Measurements from ENCODE around the gene RREB1. TPM values are rescaled to one million over a fixed set of nuclear protein-coding genes. Genes with fewer than 3 reads are reported as not detected.

Gene RREB1
- total RNA-seq, 2 donors from 2014 or later, result 58.4 to 71.0 TPM

GRCh38 chr6:7075341-7076000, 32.3 kb upstream of the RREB1 start:
- Histone ChIP-seq H3K9me3 (no peaks in the 10 kb centered on the region), H3K27me3 (replicated peaks; ENCODE audit: insufficient read depth) (no peaks in the 10 kb centered on the region), H3K27ac (no peak overlapping the region), H3K4me1 (replicated peaks) (no peaks in the 10 kb centered on the region), H3K36me3 (no peaks in the 10 kb centered on the region), H3K4me3 (no peak overlapping the region)
- no peak for TF ChIP-seq CTCF (IDR thresholded peaks at IDR 0.05)
- no peak for TF ChIP-seq POLR2AphosphoS5 (IDR thresholded peaks at IDR 0.05)
- no peak for TF ChIP-seq POLR2A (IDR thresholded peaks at IDR 0.05)
- WGBS, result 93% methylated on average over 7 of the region's 7 CpGs
- DNase-seq (ENCODE audit: low spot score), result no peak
- intact Hi-C loops (cut with DNase I), result no loop called here

- WGBS, result 90% methylated on average over 2 of the region's 2 CpGs
- intact Hi-C loops (cut with DNase I), result no loop called here
Measured at GRCh38 chr6:7077856-7078255, 29.9 kb upstream of the RREB1 start.

GRCh38 chr6:7078856-7079255, 28.9 kb upstream of the RREB1 start:
- H3K4me3 ChIP-seq, result no peak overlapping the region
- WGBS, result 89% methylated on average over 6 of the region's 6 CpGs
- TF ChIP-seq POLR2A (IDR thresholded peaks at IDR 0.05) (no peak), CTCF (IDR thresholded peaks at IDR 0.05) (no peak), POLR2AphosphoS5 (IDR thresholded peaks at IDR 0.05) (no peak)

More at GRCh38 chr6:7077856-7078255, 29.9 kb upstream of the RREB1 start:
- TF ChIP-seq CTCF (IDR thresholded peaks at IDR 0.05) (no peak), POLR2A (IDR thresholded peaks at IDR 0.05) (no peak), POLR2AphosphoS5 (IDR thresholded peaks at IDR 0.05) (no peak)
- Histone ChIP-seq H3K4me1 (replicated peaks) (no peaks in the 10 kb centered on the region), H3K27ac (no peak overlapping the region), H3K36me3 (no peaks in the 10 kb centered on the region), H3K4me3 (no peak overlapping the region), H3K9me3 (no peaks in the 10 kb centered on the region), H3K27me3 (replicated peaks; ENCODE audit: insufficient read depth) (no peaks in the 10 kb centered on the region)
- DNase-seq (ENCODE audit: low spot score), result no peak

GRCh38 chr6:7080311-7080710, 27.4 kb upstream of the RREB1 start:
- H3K27ac ChIP-seq, result no peak overlapping the region
- intact Hi-C loops (cut with DNase I), result no loop called here
- H3K27me3 ChIP-seq (replicated peaks; ENCODE audit: insufficient read depth), result no peaks in the 10 kb centered on the region
- WGBS, result 71% methylated on average over 2 of the region's 2 CpGs
- no peaks in the 10 kb centered on the region for H3K9me3 ChIP-seq
- no peaks in the 10 kb centered on the region for H3K36me3 ChIP-seq
- no peaks in the 10 kb centered on the region for H3K4me1 ChIP-seq (replicated peaks)
- no peak for TF ChIP-seq POLR2A (IDR thresholded peaks at IDR 0.05)
- H3K4me3 ChIP-seq, result no peak overlapping the region
- no peak for DNase-seq (ENCODE audit: low spot score)

More at GRCh38 chr6:7078856-7079255, 28.9 kb upstream of the RREB1 start:
- H3K4me1 ChIP-seq (replicated peaks), result no peaks in the 10 kb centered on the region
- no peaks in the 10 kb centered on the region for H3K27me3 ChIP-seq (replicated peaks; ENCODE audit: insufficient read depth)
- H3K27ac ChIP-seq, result no peak overlapping the region
- intact Hi-C loops (cut with DNase I), result no loop called here
- no peak for DNase-seq (ENCODE audit: low spot score)
- no peaks in the 10 kb centered on the region for H3K36me3 ChIP-seq
- no peaks in the 10 kb centered on the region for H3K9me3 ChIP-seq

GRCh38 chr6:7085911-7086310, 21.9 kb upstream of the RREB1 start:
- WGBS, result 92% methylated on average over 1 of the region's 1 CpG
- H3K27me3 ChIP-seq (replicated peaks; ENCODE audit: insufficient read depth), result no peaks in the 10 kb centered on the region
- no peaks in the 10 kb centered on the region for H3K9me3 ChIP-seq
- DNase-seq (ENCODE audit: low spot score), result no peak
- no peak for TF ChIP-seq POLR2A (IDR thresholded peaks at IDR 0.05)
- TF ChIP-seq CTCF (IDR thresholded peaks at IDR 0.05), result no peak
- no peak for TF ChIP-seq POLR2AphosphoS5 (IDR thresholded peaks at IDR 0.05)
- no peak overlapping the region for H3K27ac ChIP-seq
- intact Hi-C loops (cut with DNase I), result no loop called here
- H3K36me3 ChIP-seq, result no peaks in the 10 kb centered on the region
- no peaks in the 10 kb centered on the region for H3K4me1 ChIP-seq (replicated peaks)
- no peak overlapping the region for H3K4me3 ChIP-seq

Measured in prostate gland (tissue), 2 donors.